NCI-H748 (cell line): ENCODE results near the gene CNTNAP4.

Source experiments
- DNase-seq: peaks from one replicate; lab custom pipeline; 2025; ENCODE audit not compliant: unreplicated experiment; lab: John Stamatoyannopoulos, UW

CNTNAP4 gene

GRCh38 chr16:76389126-76389525 is 111.9 kb downstream of the CNTNAP4 start:
- DNase-seq: no peak

GRCh38 chr16:76390476-76390875 is 113.3 kb downstream of the CNTNAP4 start:
- DNase-seq: no peak

- DNase-seq: no peak
Measured at GRCh38 chr16:76396977-76397376, 119.8 kb downstream of the CNTNAP4 start.

GRCh38 chr16:76409706-76410105 is 132.5 kb downstream of the CNTNAP4 start:
- no peak for DNase-seq

GRCh38 chr16:76421571-76421970 is 144.4 kb downstream of the CNTNAP4 start:
- no peak for DNase-seq

- no peak for DNase-seq
Measured at GRCh38 chr16:76428858-76429257, 151.7 kb downstream of the CNTNAP4 start.

- no peak for DNase-seq
Measured at GRCh38 chr16:76441391-76441790, 164.2 kb downstream of the CNTNAP4 start.

GRCh38 chr16:76441876-76442275 is 164.7 kb downstream of the CNTNAP4 start:
- DNase-seq: peak; percentile 52

- no peak for DNase-seq
Measured at GRCh38 chr16:76443973-76444372, 166.8 kb downstream of the CNTNAP4 start.

GRCh38 chr16:76444832-76445231 is 167.6 kb downstream of the CNTNAP4 start:
- DNase-seq: no peak

GRCh38 chr16:76445815-76446214 is 168.6 kb downstream of the CNTNAP4 start:
- no peak for DNase-seq

GRCh38 chr16:76446251-76446650 is 169.1 kb downstream of the CNTNAP4 start:
- DNase-seq: no peak

GRCh38 chr16:76450890-76451289 is 173.7 kb downstream of the CNTNAP4 start:
- DNase-seq: no peak

GRCh38 chr16:76455257-76455656 is 178.1 kb downstream of the CNTNAP4 start:
- DNase-seq: no peak

- no peak for DNase-seq
Measured at GRCh38 chr16:76456016-76456415, 178.8 kb downstream of the CNTNAP4 start.

- no peak for DNase-seq
Measured at GRCh38 chr16:76459111-76459510, 181.9 kb downstream of the CNTNAP4 start.

GRCh38 chr16:76461836-76462235 is 184.6 kb downstream of the CNTNAP4 start:
- DNase-seq: no peak

GRCh38 chr16:76464955-76465620 is 187.9 kb downstream of the CNTNAP4 start:
- no peak for DNase-seq

- no peak for DNase-seq
Measured at GRCh38 chr16:76466871-76467270, 189.7 kb downstream of the CNTNAP4 start.

GRCh38 chr16:76474048-76474447 is 196.8 kb downstream of the CNTNAP4 start:
- DNase-seq: no peak

- no peak for DNase-seq
Measured at GRCh38 chr16:76478105-76478504, 200.9 kb downstream of the CNTNAP4 start.

- DNase-seq: no peak
Measured at GRCh38 chr16:76483307-76483909, 206.2 kb downstream of the CNTNAP4 start.

GRCh38 chr16:76484020-76484419 is 206.8 kb downstream of the CNTNAP4 start:
- no peak for DNase-seq
